ENCODE results near the gene ELL2.
"Not testable (repeated sequence)": the region's sequence is repeated elsewhere in the genome, so short reads cannot be mapped to it uniquely, and the experiment has no call there.

ELL2 gene

GRCh38 chr5:95859661-95860060, 102.0 kb downstream of the ELL2 start:
- DNase-seq (ENCODE audit: low spot score) = no peak

- DNase-seq (ENCODE audit: low spot score) = peak; percentile 87
These were observed 102.7 kb downstream of the ELL2 start for GRCh38 chr5:95858661-95859595.

- no peak for DNase-seq (ENCODE audit: low spot score)
These were observed 103.6 kb downstream of the ELL2 start for GRCh38 chr5:95858023-95858461.

GRCh38 chr5:95857185-95857945, 104.3 kb downstream of the ELL2 start:
- no peak for DNase-seq (ENCODE audit: low spot score)

- no peak for DNase-seq (ENCODE audit: low spot score)
These were observed 105.1 kb downstream of the ELL2 start for GRCh38 chr5:95856501-95856981.

GRCh38 chr5:95853490-95853889, 108.2 kb downstream of the ELL2 start:
- no peak for DNase-seq (ENCODE audit: low spot score)

GRCh38 chr5:95852567-95852966, 109.1 kb downstream of the ELL2 start:
- DNase-seq (ENCODE audit: low spot score) = no peak

- not testable (repeated sequence) for DNase-seq (ENCODE audit: low spot score)
These were observed 110.5 kb downstream of the ELL2 start for GRCh38 chr5:95851141-95851540.

GRCh38 chr5:95850391-95850894, 111.2 kb downstream of the ELL2 start:
- no peak for DNase-seq (ENCODE audit: low spot score)

- DNase-seq (ENCODE audit: low spot score) = no peak
These were observed 113.0 kb downstream of the ELL2 start for GRCh38 chr5:95848701-95849100.

- DNase-seq (ENCODE audit: low spot score) = no peak
These were observed 114.4 kb downstream of the ELL2 start for GRCh38 chr5:95847261-95847592.

GRCh38 chr5:95846554-95847260, 114.9 kb downstream of the ELL2 start:
- peak; percentile 88 for DNase-seq (ENCODE audit: low spot score)

GRCh38 chr5:95845391-95845790, 116.3 kb downstream of the ELL2 start:
- DNase-seq (ENCODE audit: low spot score) = no peak

- DNase-seq (ENCODE audit: low spot score) = no peak
These were observed 117.9 kb downstream of the ELL2 start for GRCh38 chr5:95843733-95844223.

GRCh38 chr5:95842854-95843544, 118.7 kb downstream of the ELL2 start:
- DNase-seq (ENCODE audit: low spot score) = no peak

- no peak for DNase-seq (ENCODE audit: low spot score)
These were observed 119.5 kb downstream of the ELL2 start for GRCh38 chr5:95841914-95842812.

- DNase-seq (ENCODE audit: low spot score) = no peak
These were observed 120.5 kb downstream of the ELL2 start for GRCh38 chr5:95840956-95841705.

GRCh38 chr5:95839658-95840057, 122.0 kb downstream of the ELL2 start:
- no peak for DNase-seq (ENCODE audit: low spot score)

GRCh38 chr5:95838556-95838955, 123.1 kb downstream of the ELL2 start:
- no peak for DNase-seq (ENCODE audit: low spot score)

All from HuH-7 (cell line).